Brain microvascular endothelial cell (primary cell): Measurements from ENCODE around the gene WFIKKN2.

Source experiments
- DNase-seq: peaks from one replicate; pipeline ENCODE4 v3.0.0-alpha.2; 2020
- H3K27ac ChIP-seq: fragments of 250-450 bp; sonication (Bioruptor Pico); 2 replicates; pipeline ENCODE4 v1.5.1; 2020; ENCODE audit warnings: mild to moderate bottlenecking, moderate library complexity
- H3K27me3 ChIP-seq: fragments of 250-450 bp; sonication (Bioruptor Pico); replicated peaks from 2 replicates; pipeline ENCODE4 v1.5.1; 2020; ENCODE audit warnings: mild to moderate bottlenecking
- H3K36me3 ChIP-seq: fragments of 250-450 bp; sonication (Bioruptor Pico); replicated peaks from 2 replicates; pipeline ENCODE4 v1.5.1; 2020; ENCODE audit warnings: mild to moderate bottlenecking
- H3K4me3 ChIP-seq: 2 replicates; pipeline ENCODE4 v1.5.1; 2011; ENCODE audit warnings: low read depth, mild to moderate bottlenecking, control low read depth, low read length, moderate library complexity
- CTCF ChIP-seq: IDR thresholded peaks from 2 replicates; pipeline ENCODE4 v1.5.1; 2011; ENCODE audit warnings: low read depth, mild to moderate bottlenecking, moderate library complexity, low read length, control low read depth, inconsistent platforms; ENCODE audit errors: missing control alignments
- in situ Hi-C: cut with HindIII; loops from 2 replicates; pipeline ENCODE4 v1.10.0; 2017; ENCODE audit warnings: low sequenced_read_pairs, low pct_ligation_motif_present

Gene WFIKKN2

GRCh38 chr17:50882851-50883250, 47.5 kb downstream of the WFIKKN2 start:
- H3K4me3 ChIP-seq: no peak overlapping the region
- TF ChIP-seq CTCF: no peak
- H3K27me3 ChIP-seq: no peaks in the 10 kb centered on the region
- no peaks in the 10 kb centered on the region for H3K36me3 ChIP-seq
- H3K27ac ChIP-seq: no peak overlapping the region
- in situ Hi-C loops: no loop called here
- DNase-seq: peak; percentile 48

- Histone ChIP-seq H3K4me3 (no peak overlapping the region), H3K27me3 (no peaks in the 10 kb centered on the region), H3K27ac (no peak overlapping the region), H3K36me3 (no peaks in the 10 kb centered on the region)
- no peak for TF ChIP-seq CTCF
- in situ Hi-C loops: no loop called here
- no peak for DNase-seq
These were observed 48.6 kb downstream of the WFIKKN2 start for GRCh38 chr17:50883850-50884438.

GRCh38 chr17:50884439-50885311, 49.3 kb downstream of the WFIKKN2 start:
- H3K4me3 ChIP-seq: no peak overlapping the region
- no peak overlapping the region for H3K27ac ChIP-seq
- no peaks in the 10 kb centered on the region for H3K27me3 ChIP-seq
- no peak for TF ChIP-seq CTCF
- H3K36me3 ChIP-seq: no peaks in the 10 kb centered on the region
- in situ Hi-C loops: no loop called here
- no peak for DNase-seq

- DNase-seq: no peak
- no peaks in the 10 kb centered on the region for H3K36me3 ChIP-seq
- no peak overlapping the region for H3K27ac ChIP-seq
- in situ Hi-C loops: no loop called here
- no peaks in the 10 kb centered on the region for H3K27me3 ChIP-seq
- TF ChIP-seq CTCF: no peak
- H3K4me3 ChIP-seq: no peak overlapping the region
These were observed 52.4 kb downstream of the WFIKKN2 start for GRCh38 chr17:50887705-50888245.

GRCh38 chr17:50889528-50890118, 54.2 kb downstream of the WFIKKN2 start:
- Histone ChIP-seq H3K27me3 (no peaks in the 10 kb centered on the region), H3K36me3 (no peaks in the 10 kb centered on the region), H3K4me3 (no peak overlapping the region), H3K27ac (no peak overlapping the region)
- no peak for DNase-seq
- in situ Hi-C loops: no loop called here
- no peak for TF ChIP-seq CTCF
